Right lobe of liver (tissue), 6 donors: ENCODE measurements around the gene ARL4C. TPM values are rescaled to one million over a fixed set of nuclear protein-coding genes. Genes with fewer than 3 reads are reported as not detected.
"Not testable (repeated sequence)": the region's sequence is repeated elsewhere in the genome, so short reads cannot be mapped to it uniquely, and the experiment has no call there.

Experiments
- ATAC-seq, 4 donors: fragments of 200-7000 bp; cut with Tn5 transposase; one replicate each; pipeline ENCODE4 v1.9.1; 2020; ENCODE audit warnings: mild to moderate bottlenecking in 4 of 4, moderate library complexity in 4 of 4
- DNase-seq, 3 donors: peaks; one replicate each; pipeline ENCODE4 v3.0.0-alpha.2; 2020
- H3K27ac ChIP-seq, 3 donors: fragments of 200-600 bp; one replicate each; pipeline ENCODE4 v1.8.0; 2022
- H3K27me3 ChIP-seq, 2 donors: fragments of 200-600 bp; one replicate each; pipeline ENCODE4 v1.8.0; 2022
- H3K36me3 ChIP-seq, 4 donors: fragments of 200-600 bp; sonication (generic) in 1 of 4; one replicate each; pipeline versions ENCODE4 v1.5.1 to v1.8.0; 2017 to 2022; ENCODE audit warnings: control low read depth in 1 of 4
- H3K4me1 ChIP-seq, 4 donors: fragments of 200-600 bp; sonication (generic) in 1 of 4; one replicate each; pipeline versions ENCODE4 v1.5.1 to v1.8.0; 2017 to 2022; ENCODE audit warnings: control low read depth in 1 of 4
- H3K4me3 ChIP-seq, 3 donors: fragments of 200-600 bp; one replicate each; pipeline ENCODE4 v1.8.0; 2022
- H3K9me3 ChIP-seq, 4 donors: fragments of 200-600 bp; sonication (generic) in 1 of 4; one replicate each; pipeline versions ENCODE4 v1.5.1 to v1.8.0; 2017 to 2022; ENCODE audit warnings: control low read depth in 1 of 4
- POLR2A ChIP-seq: fragments of 450-650 bp; IDR thresholded peaks from one replicate; pipeline ENCODE4 v1.6.1; 2017; ENCODE audit warnings: antibody characterized with exemption, mild to moderate bottlenecking
- WGBS: methylation state at CpG from one replicate; pipeline ENCODE4 v1.1.6; 2018; ENCODE audit warnings: low coverage, low lambda C conversion rate; ENCODE audit not compliant: insufficient coverage; ENCODE audit errors: missing lambda C conversion rate; 5-methylcytosine and 5-hydroxymethylcytosine counted together
- intact Hi-C, 2 donors: fragments of 100-400 bp; cut with DNase I; formaldehyde crosslinking; loops; one replicate each; pipeline versions ENCODE4 v1.11.2 to v1.14.1; 2022
- total RNA-seq, 6 experiments: library from RNA; depleted of rRNA in 2 of 6; stranded (reverse); fragments of >200 nt in 2 of 6; fragmentation: NEBNext Ultra II Directional in 3 of 6; extraction: Animal tissue kit (Norgen Biotek cat#: 25700) in 3 of 6; gene quantifications; one replicate each; pipeline versions ENCODE4 v1.1.0 to v1.2.4, GENCODE V29; 2016 to 2023
- TF ChIP-seq, protein P1 (sequence below), 4 donors: fragments of 200-600 bp in 3 of 4; fragments of 450-650 bp in 1 of 4; IDR thresholded peaks; one replicate each; pipeline versions ENCODE4 v1.5.1 to v1.8.0; 2016 to 2022; ENCODE audit warnings: antibody characterized with exemption in 4 of 4, mild to moderate bottlenecking in 2 of 4
- donor health status: DM: no; HTN: yes; CAD: no.
- donor health status: DM: no; HTN: no; CAD: no.
- donor health status: DM: no; HTN: no; CAD: no.
- donor health status: DM: no; HTN: yes; CAD: no.
- donor health status: DM: no; HTN: yes; CAD: no.

The ARL4C gene
- total RNA-seq, 6 experiments from 2014 or later: 1.4 to 9.4 (median 2.5) TPM

DNA sequence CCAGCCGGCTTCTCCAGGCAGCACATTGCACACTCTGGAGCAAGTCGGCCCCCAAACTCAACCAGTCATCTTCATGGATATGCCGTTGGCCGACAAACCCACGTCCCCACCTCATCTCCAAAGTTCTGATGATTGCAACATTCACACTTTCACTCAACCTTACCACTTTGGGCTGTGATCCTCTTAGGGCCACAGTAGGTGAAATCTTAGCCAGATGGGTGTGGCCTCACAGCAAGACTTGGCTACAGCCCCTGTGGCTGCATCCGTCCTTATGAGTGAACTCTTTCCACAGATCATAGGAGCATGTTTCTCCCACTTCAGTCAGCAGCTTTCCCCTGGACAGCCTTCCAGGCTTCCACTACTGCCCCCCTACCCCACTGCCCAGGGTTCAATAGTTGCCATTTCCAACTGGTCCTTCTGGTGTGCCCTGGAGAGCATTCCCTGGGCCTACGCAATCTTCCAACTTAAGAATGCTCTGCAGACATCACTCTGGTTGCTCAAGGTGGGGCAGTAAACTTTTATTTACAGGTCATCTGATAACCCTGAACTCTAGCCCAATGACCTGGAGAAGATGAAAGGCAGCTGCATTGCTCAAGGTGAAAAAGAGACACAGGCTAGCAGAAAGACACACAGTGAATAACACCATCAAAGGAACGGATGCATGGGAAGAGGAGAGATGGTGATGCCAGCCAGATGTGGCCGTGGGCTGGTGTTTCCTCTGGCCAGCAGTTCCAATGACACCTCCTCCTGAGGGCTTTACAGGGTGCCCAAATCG, 34.5 kb downstream of the ARL4C start:
- no peaks in the 10 kb centered on the region for H3K36me3 ChIP-seq
- no peak overlapping the region for H3K27ac ChIP-seq
- no peaks in the 10 kb centered on the region for H3K9me3 ChIP-seq
- intact Hi-C loops: no loop called here
- H3K4me3 ChIP-seq: no peak overlapping the region
- ATAC-seq (no peak), DNase-seq (no peak)
- H3K27me3 ChIP-seq: no peaks in the 10 kb centered on the region
- H3K4me1 ChIP-seq: no peaks in the 10 kb centered on the region
- TF ChIP-seq, protein P1, sequence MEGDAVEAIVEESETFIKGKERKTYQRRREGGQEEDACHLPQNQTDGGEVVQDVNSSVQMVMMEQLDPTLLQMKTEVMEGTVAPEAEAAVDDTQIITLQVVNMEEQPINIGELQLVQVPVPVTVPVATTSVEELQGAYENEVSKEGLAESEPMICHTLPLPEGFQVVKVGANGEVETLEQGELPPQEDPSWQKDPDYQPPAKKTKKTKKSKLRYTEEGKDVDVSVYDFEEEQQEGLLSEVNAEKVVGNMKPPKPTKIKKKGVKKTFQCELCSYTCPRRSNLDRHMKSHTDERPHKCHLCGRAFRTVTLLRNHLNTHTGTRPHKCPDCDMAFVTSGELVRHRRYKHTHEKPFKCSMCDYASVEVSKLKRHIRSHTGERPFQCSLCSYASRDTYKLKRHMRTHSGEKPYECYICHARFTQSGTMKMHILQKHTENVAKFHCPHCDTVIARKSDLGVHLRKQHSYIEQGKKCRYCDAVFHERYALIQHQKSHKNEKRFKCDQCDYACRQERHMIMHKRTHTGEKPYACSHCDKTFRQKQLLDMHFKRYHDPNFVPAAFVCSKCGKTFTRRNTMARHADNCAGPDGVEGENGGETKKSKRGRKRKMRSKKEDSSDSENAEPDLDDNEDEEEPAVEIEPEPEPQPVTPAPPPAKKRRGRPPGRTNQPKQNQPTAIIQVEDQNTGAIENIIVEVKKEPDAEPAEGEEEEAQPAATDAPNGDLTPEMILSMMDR (IDR thresholded peaks at IDR 0.05): no peak
- TF ChIP-seq POLR2A: no peak
- WGBS: 71% methylated on average over 6 of the region's 10 CpGs

DNA sequence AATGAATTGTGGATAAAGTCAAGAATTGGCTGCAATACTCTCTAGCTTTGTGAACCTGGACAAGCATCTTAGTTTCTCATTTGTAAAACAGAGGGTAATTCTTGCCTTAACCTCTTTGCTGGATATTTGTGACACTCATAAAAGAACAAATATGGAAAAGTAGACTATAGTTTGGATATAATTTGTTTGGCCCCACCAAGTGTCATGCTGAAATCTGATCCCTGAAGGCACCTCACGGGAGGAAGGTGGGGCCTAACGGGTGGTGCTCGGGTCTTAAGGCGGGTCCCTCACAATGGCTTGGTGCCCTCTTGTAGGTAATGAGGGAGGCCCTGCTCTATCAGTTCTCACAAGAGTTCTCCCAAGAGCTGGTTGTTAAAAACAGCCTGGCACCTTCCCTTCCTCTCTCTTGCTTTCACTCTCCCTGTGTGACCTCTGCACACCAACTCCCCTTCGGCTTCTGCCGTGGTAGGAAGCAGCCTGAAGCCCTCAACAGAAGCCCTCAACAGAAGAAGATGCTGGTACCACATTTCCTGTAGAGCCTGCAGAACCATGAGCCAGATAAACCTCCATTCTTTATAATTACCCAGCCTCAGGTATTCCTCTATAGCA, 37.4 kb downstream of the ARL4C start:
- intact Hi-C loops: no loop called here
- Histone ChIP-seq H3K27ac (no peak overlapping the region), H3K9me3 (no peaks in the 10 kb centered on the region), H3K36me3 (no peaks in the 10 kb centered on the region), H3K4me1 (no peaks in the 10 kb centered on the region), H3K4me3 (no peak overlapping the region), H3K27me3 (no peaks in the 10 kb centered on the region)
- 80% methylated on average over 6 of the region's 6 CpGs for WGBS
- no peak for DNase-seq
- TF ChIP-seq, protein P1 (IDR thresholded peaks at IDR 0.05): no peak
- no peak for TF ChIP-seq POLR2A
- no peak for ATAC-seq

DNA sequence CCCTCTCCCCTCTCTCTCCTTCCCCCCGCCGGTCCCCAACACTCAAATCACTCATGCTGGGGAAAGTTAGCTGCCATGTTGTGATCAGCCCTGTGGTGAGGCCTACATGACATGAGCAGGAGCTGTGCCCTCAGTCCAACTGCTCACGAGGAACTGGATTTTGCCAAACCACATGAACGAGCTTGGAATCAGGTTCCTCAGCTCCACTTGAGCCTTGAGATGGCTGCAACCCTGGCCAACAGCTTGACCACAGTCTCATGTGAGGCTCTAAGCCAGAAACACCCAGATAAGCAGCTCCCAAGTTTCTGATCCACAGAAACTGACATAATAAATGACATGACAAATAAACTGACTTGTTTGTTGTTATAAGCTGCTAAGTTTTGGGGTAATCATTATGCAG, 38.4 kb downstream of the ARL4C start:
- no peaks in the 10 kb centered on the region for H3K36me3 ChIP-seq
- TF ChIP-seq, protein P1 (IDR thresholded peaks at IDR 0.05): no peak
- TF ChIP-seq POLR2A: no peak
- 73% methylated on average over 4 of the region's 4 CpGs for WGBS
- no peaks in the 10 kb centered on the region for H3K4me1 ChIP-seq
- no peaks in the 10 kb centered on the region for H3K9me3 ChIP-seq
- H3K4me3 ChIP-seq: no peak overlapping the region
- DNase-seq: no peak
- no peak for ATAC-seq
- no peak overlapping the region for H3K27ac ChIP-seq
- H3K27me3 ChIP-seq: no peaks in the 10 kb centered on the region
- intact Hi-C loops: no loop called here

DNA sequence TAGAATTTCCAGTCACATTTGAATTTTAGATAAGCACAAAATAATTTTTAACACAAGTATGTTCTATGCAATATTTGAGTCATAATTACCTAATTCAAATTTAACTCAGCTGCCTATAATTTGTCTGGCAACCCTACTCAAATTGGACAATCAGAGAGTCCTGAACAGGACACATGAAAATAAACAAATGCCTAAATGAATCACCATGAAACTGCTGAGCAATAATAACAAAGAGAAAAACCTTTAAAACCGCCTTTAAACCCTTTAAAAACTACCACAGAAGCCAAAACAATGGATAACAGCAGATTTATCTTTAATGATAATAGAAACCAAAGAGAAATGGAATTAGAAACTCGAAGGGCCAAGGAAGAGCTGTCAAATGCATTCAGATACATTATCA, 39.5 kb downstream of the ARL4C start:
- no peak for DNase-seq
- intact Hi-C loops: no loop called here
- Histone ChIP-seq H3K27ac (no peak overlapping the region), H3K9me3 (no peaks in the 10 kb centered on the region), H3K4me1 (no peaks in the 10 kb centered on the region), H3K36me3 (no peaks in the 10 kb centered on the region), H3K27me3 (no peaks in the 10 kb centered on the region), H3K4me3 (no peak overlapping the region)
- TF ChIP-seq POLR2A: no peak
- TF ChIP-seq, protein P1 (IDR thresholded peaks at IDR 0.05): no peak
- ATAC-seq: no peak
- WGBS: 72% methylated on average over 2 of the region's 2 CpGs

DNA sequence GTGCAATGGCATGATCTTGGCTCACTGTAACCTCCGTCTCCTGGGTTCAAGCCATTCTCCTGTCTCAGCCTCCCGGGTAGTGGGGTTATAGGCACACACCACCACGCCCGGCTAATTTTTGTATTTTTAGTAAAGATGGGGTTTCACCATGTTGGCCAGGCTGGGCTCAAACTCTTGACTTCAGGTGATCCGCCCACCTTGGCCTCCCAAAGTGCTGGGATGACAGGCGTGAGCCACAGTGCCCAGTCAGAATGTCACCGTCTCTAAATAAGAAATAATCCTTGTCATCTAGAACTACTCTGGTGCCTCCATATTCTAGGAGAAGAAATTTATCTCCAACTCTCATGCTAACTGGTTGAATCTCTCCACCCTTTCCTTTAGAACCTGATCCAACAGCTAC, 41.6 kb downstream of the ARL4C start:
- H3K9me3 ChIP-seq, DNase-seq, H3K4me3 ChIP-seq: not testable (repeated sequence)

More for the DNA sequence above, 41.6 kb downstream of the ARL4C start:
- intact Hi-C loops, H3K36me3 ChIP-seq, H3K27ac ChIP-seq, H3K4me1 ChIP-seq, ATAC-seq, H3K27me3 ChIP-seq: not testable (repeated sequence)
- 81% methylated on average over 4 of the region's 7 CpGs for WGBS
